Measurements from ENCODE around the gene POMT1. TPM values are rescaled to one million over a fixed set of nuclear protein-coding genes. Genes with fewer than 3 reads are reported as not detected.
"Not testable (repeated sequence)": the region's sequence is repeated elsewhere in the genome, so short reads cannot be mapped to it uniquely, and the experiment has no call there.

Gene POMT1
- total RNA-seq, 1 donor from 2014 or later, result 29.3 TPM

GRCh38 chr9:131469951-131470350, 32.8 kb upstream of the POMT1 start:
- no peak overlapping the region for H3K4me3 ChIP-seq (ENCODE audit: low read depth, low read length)
- peaks cover 4% of the 10 kb centered on the region for H3K36me3 ChIP-seq (ENCODE audit: control insufficient read depth, insufficient read depth, low read length)
- TF ChIP-seq CTCF (IDR thresholded peaks at IDR 0.05; ENCODE audit: insufficient read depth, low read length, poor library complexity, severe bottlenecking), result no peak
- DNase-seq (ENCODE audit: low read depth), result no peak
- H3K27me3 ChIP-seq (ENCODE audit: control insufficient read depth, insufficient read depth, low read length), result no peaks in the 10 kb centered on the region

- no peak for DNase-seq (ENCODE audit: low read depth)
- peaks cover 3% of the 10 kb centered on the region for H3K36me3 ChIP-seq (ENCODE audit: control insufficient read depth, insufficient read depth, low read length)
- no peaks in the 10 kb centered on the region for H3K27me3 ChIP-seq (ENCODE audit: control insufficient read depth, insufficient read depth, low read length)
- no peak overlapping the region for H3K4me3 ChIP-seq (ENCODE audit: low read depth, low read length)
- TF ChIP-seq CTCF (IDR thresholded peaks at IDR 0.05; ENCODE audit: insufficient read depth, low read length, poor library complexity, severe bottlenecking), result no peak
Observed at GRCh38 chr9:131470581-131470991, 32.1 kb upstream of the POMT1 start.

GRCh38 chr9:131472085-131472484, 30.6 kb upstream of the POMT1 start:
- H3K27me3 ChIP-seq (ENCODE audit: control insufficient read depth, insufficient read depth, low read length); DNase-seq (ENCODE audit: low read depth); H3K4me3 ChIP-seq (ENCODE audit: low read depth, low read length); H3K36me3 ChIP-seq (ENCODE audit: control insufficient read depth, insufficient read depth, low read length): not testable (repeated sequence)

- no peaks in the 10 kb centered on the region for H3K27me3 ChIP-seq (ENCODE audit: control insufficient read depth, insufficient read depth, low read length)
- H3K4me3 ChIP-seq (ENCODE audit: low read depth, low read length), result no peak overlapping the region
- peaks cover 5% of the 10 kb centered on the region for H3K36me3 ChIP-seq (ENCODE audit: control insufficient read depth, insufficient read depth, low read length)
- TF ChIP-seq CTCF (IDR thresholded peaks at IDR 0.05; ENCODE audit: insufficient read depth, low read length, poor library complexity, severe bottlenecking), result no peak
- no peak for DNase-seq (ENCODE audit: low read depth)
Observed at GRCh38 chr9:131473198-131473885, 29.4 kb upstream of the POMT1 start.

GRCh38 chr9:131473891-131474290, 28.8 kb upstream of the POMT1 start:
- Histone ChIP-seq H3K4me3 (ENCODE audit: low read depth, low read length) (no peak overlapping the region), H3K36me3 (ENCODE audit: control insufficient read depth, insufficient read depth, low read length) (peaks cover 7% of the 10 kb centered on the region), H3K27me3 (ENCODE audit: control insufficient read depth, insufficient read depth, low read length) (no peaks in the 10 kb centered on the region)
- DNase-seq (ENCODE audit: low read depth), result no peak
- TF ChIP-seq CTCF (IDR thresholded peaks at IDR 0.05; ENCODE audit: insufficient read depth, low read length, poor library complexity, severe bottlenecking), result no peak

- H3K4me3 ChIP-seq (ENCODE audit: low read depth, low read length), result no peak overlapping the region
- DNase-seq (ENCODE audit: low read depth), result no peak
- TF ChIP-seq CTCF (IDR thresholded peaks at IDR 0.05; ENCODE audit: insufficient read depth, low read length, poor library complexity, severe bottlenecking), result no peak
- H3K36me3 ChIP-seq (ENCODE audit: control insufficient read depth, insufficient read depth, low read length), result peaks cover 11% of the 10 kb centered on the region
- H3K27me3 ChIP-seq (ENCODE audit: control insufficient read depth, insufficient read depth, low read length), result no peaks in the 10 kb centered on the region
Observed at GRCh38 chr9:131474711-131475110, 28.0 kb upstream of the POMT1 start.
